Ovary (tissue), 9 donors: ENCODE data around the gene TBX22. TPM values are rescaled to one million over a fixed set of nuclear protein-coding genes. Genes with fewer than 3 reads are reported as not detected.
"Not testable (repeated sequence)": the region's sequence is repeated elsewhere in the genome, so short reads cannot be mapped to it uniquely, and the experiment has no call there.

Experiments used
- DNase-seq, 5 donors: peaks; one replicate each; pipeline ENCODE4 v3.0.0-alpha.2; 2019 to 2020
- H3K27ac ChIP-seq, 2 donors: fragments of 200-600 bp; one replicate each; pipeline versions ENCODE4 v1.5.1 to v1.8.0; 2019 to 2022
- H3K27me3 ChIP-seq: fragments of 200-600 bp; one replicate; pipeline ENCODE4 v1.8.0; 2022
- H3K36me3 ChIP-seq: fragments of 200-600 bp; sonication (generic); one replicate; pipeline ENCODE4 v1.5.1; 2019
- H3K4me1 ChIP-seq: one replicate; pipeline ENCODE4 v1.8.1; 2013; ENCODE audit warnings: mild to moderate bottlenecking, moderate library complexity; ENCODE audit not compliant: insufficient read depth
- H3K4me3 ChIP-seq: fragments of 200-600 bp; sonication (generic); one replicate; pipeline ENCODE4 v1.5.1; 2017
- H3K9me3 ChIP-seq, 2 donors: fragments of 200-600 bp in 1 of 2; sonication (generic) in 1 of 2; one replicate each; pipeline versions ENCODE4 v1.5.1 to v1.8.1; 2013 to 2019; ENCODE audit warnings: mild to moderate bottlenecking in 1 of 2, moderate library complexity in 1 of 2
- EP300 ChIP-seq: sonication (generic); formaldehyde crosslinking; IDR thresholded peaks from one replicate; pipeline ENCODE4 v1.6.1; 2017; ENCODE audit warnings: antibody characterized with exemption
- POLR2A ChIP-seq: fragments of 450-650 bp; IDR thresholded peaks from one replicate; pipeline ENCODE4 v1.6.1; 2017; ENCODE audit warnings: antibody characterized with exemption, mild to moderate bottlenecking, moderate library complexity
- WGBS, 3 donors: extraction: QIAGEN DNeasy Blood & Tissue Kit in 1 of 3; methylation state at CpG; one replicate each; pipeline versions ENCODE4 v1.1.5 to v1.1.7; 2013 to 2017; 5-methylcytosine and 5-hydroxymethylcytosine counted together
- intact Hi-C, 4 donors: fragments of 100-400 bp; cut with DNase I; formaldehyde crosslinking; loops; one replicate each; pipeline versions ENCODE4 v1.11.0 to v1.15.1; 2022 to 2023
- polyA plus RNA-seq, 2 donors: library from polyadenylated mRNA; stranded (reverse); fragments of 200-250 nt in 1 of 2; fragments of 350-450 nt in 1 of 2; fragmentation: Illumina TruSeq in 1 of 2; extraction: RNeasy Lipid Tissue Mini Kit (QIAGEN cat#74804) in 1 of 2; gene quantifications; one replicate each; pipeline ENCODE4 v1.2.3, GENCODE V29; 2013 to 2014
- total RNA-seq, 7 donors: library from RNA; depleted of rRNA in 2 of 7; stranded (reverse); fragments of >200 nt in 2 of 7; fragmentation: NEBNext Ultra II Directional in 3 of 7; extraction: Animal tissue kit (Norgen Biotek cat#: 25700) in 3 of 7; gene quantifications; one replicate each; pipeline versions ENCODE4 v1.1.0 to v1.2.4, GENCODE V29; 2016 to 2023
- TF ChIP-seq, protein P1 (sequence below), 3 donors: fragments of 450-650 bp in 2 of 3; fragments of 200-600 bp in 1 of 3; IDR thresholded peaks; one replicate each; pipeline versions ENCODE4 v1.5.1 to v1.8.0; 2016 to 2022; ENCODE audit warnings: antibody characterized with exemption in 3 of 3, mild to moderate bottlenecking in 1 of 3
- donor health status: DM: no; HTN: no; CAD: no; lungs with moderate emphysema.
- donor health status: DM: no; HTN: no; CAD: no.
- donor health status: Bipolar disorder and iron deficiency.
- donor health status: DM: yes; HTN: yes; CAD: no.
- donor health status: DM: no; HTN: no; CAD: no.
- donor health status: DM: yes; HTN: yes; CAD: no.

Gene TBX22
- total and polyA plus RNA-seq, 9 donors: not detected

DNA sequence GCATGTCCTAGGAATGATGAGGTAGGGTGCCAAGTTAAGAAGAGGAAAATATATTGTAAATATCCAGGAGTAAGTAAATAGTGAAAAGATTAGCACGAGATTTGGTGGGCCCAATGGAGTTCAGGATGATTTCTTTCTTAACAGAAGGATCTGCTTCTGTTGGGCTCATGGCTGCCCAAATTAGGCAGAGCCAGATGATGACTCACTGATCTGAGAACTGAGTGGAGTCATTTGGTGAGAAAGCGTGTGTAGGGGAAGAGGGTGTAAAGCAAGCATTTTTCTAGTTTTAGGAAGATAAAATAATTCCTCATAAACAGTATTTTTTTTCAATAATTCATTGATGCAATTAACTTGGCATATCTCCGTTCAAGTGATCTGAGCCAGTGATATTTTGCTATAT is 1.6 kb downstream of the TBX22 start:
- Histone ChIP-seq H3K27me3 (no peaks in the 10 kb centered on the region), H3K4me1 (no peaks in the 10 kb centered on the region), H3K9me3 (no peaks in the 10 kb centered on the region), H3K36me3 (no peaks in the 10 kb centered on the region), H3K4me3 (no peak overlapping the region), H3K27ac (no peak overlapping the region)
- 51 to 61% (median 59%) methylated on average over 3 of the region's 3 CpGs for WGBS, 3 donors
- TF ChIP-seq, protein P1, sequence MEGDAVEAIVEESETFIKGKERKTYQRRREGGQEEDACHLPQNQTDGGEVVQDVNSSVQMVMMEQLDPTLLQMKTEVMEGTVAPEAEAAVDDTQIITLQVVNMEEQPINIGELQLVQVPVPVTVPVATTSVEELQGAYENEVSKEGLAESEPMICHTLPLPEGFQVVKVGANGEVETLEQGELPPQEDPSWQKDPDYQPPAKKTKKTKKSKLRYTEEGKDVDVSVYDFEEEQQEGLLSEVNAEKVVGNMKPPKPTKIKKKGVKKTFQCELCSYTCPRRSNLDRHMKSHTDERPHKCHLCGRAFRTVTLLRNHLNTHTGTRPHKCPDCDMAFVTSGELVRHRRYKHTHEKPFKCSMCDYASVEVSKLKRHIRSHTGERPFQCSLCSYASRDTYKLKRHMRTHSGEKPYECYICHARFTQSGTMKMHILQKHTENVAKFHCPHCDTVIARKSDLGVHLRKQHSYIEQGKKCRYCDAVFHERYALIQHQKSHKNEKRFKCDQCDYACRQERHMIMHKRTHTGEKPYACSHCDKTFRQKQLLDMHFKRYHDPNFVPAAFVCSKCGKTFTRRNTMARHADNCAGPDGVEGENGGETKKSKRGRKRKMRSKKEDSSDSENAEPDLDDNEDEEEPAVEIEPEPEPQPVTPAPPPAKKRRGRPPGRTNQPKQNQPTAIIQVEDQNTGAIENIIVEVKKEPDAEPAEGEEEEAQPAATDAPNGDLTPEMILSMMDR (IDR thresholded peaks at IDR 0.05): no peak
- TF ChIP-seq EP300 (no peak), POLR2A (no peak)
- intact Hi-C loops: no loop called here
- no peak for DNase-seq

- H3K4me3 ChIP-seq: no peak overlapping the region
- WGBS, 3 donors: 16 to 31% (median 22%) methylated on average over 4 of the region's 4 CpGs
- no peak for DNase-seq
- H3K27ac ChIP-seq: no peak overlapping the region
- H3K36me3 ChIP-seq: no peaks in the 10 kb centered on the region
- H3K4me1 ChIP-seq: no peaks in the 10 kb centered on the region
- TF ChIP-seq EP300: no peak
- TF ChIP-seq POLR2A: no peak
- TF ChIP-seq, protein P1 (IDR thresholded peaks at IDR 0.05): no peak
- H3K9me3 ChIP-seq: no peaks in the 10 kb centered on the region
- H3K27me3 ChIP-seq: no peaks in the 10 kb centered on the region
- intact Hi-C loops: no loop called here
Observed at GRCh38 chrX:80021621-80022020, 7.1 kb downstream of the TBX22 start.

DNA sequence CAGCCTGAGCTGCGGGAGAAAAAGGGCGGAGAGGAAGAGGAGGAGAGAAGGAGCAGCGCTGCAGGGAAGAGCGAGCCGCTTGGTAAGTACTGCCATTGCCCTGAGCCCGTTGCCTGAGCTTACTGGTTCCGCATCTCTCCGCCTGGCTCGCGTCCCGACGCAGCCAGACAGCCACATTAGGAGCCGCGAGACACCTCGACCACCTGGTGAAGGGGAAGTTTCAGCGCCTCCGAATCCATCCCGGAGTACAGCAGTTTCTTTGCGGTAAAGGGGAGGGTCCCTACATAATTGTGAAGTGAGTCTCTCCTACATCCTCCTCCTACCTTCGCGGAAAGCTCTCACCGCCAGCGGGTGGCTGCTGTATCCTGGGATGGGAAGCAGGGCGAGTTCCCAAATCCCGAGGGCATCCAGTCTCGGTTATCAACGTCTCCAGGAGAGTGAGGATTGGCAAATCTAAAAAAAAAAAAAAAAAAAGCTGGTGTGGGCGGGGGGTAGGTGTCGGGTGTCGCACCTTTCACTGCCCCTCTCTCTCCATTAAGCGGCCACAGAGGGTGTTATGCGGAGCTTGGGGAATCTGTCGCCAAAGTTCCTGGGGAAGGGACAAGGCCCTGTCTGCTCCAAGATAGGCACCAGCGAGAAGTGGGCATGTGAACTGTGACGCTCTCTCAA is 7.9 kb downstream of the TBX22 start:
- TF ChIP-seq, protein P1 (IDR thresholded peaks at IDR 0.05): no peak
- TF ChIP-seq POLR2A (no peak), EP300 (no peak)
- 16 to 30% (median 29%) methylated on average over 35 of the region's 35 CpGs for WGBS, 3 donors

DNA sequence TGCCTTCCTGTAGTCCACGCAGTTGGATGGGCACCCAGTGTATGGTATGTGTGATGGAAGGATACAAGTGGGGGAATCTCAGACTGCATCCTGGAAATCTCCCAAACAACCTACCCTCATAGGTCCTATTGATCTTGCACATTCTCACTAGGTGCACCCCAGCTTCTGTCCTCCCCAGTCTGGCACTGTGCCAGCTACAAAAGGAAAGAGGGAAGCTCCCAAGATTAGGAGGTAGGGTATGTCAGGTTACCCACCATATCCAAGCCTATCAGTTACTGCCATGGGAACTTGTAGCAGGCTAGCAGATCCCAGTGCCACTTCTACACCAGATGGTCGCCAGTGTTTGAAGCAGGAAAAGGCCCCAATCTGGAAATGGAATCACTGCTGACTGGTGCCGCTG is 11.6 kb downstream of the TBX22 start:
- no peak for DNase-seq
- Histone ChIP-seq H3K27ac (no peak overlapping the region), H3K4me1 (no peaks in the 10 kb centered on the region), H3K27me3 (no peaks in the 10 kb centered on the region), H3K36me3 (no peaks in the 10 kb centered on the region), H3K4me3 (no peak overlapping the region), H3K9me3 (no peaks in the 10 kb centered on the region)
- intact Hi-C loops: loop anchor here in 1 of 4 donors (5.0 kb wide), 1 partner anchor 131 kb away; no protein-coding TSS in a partner anchor
- WGBS, 3 donors: 65 to 74% (median 71%) methylated on average over 3 of the region's 3 CpGs
- no peak for TF ChIP-seq POLR2A
- TF ChIP-seq, protein P1 (IDR thresholded peaks at IDR 0.05): no peak
- TF ChIP-seq EP300: no peak

More for the DNA sequence above, 7.9 kb downstream of the TBX22 start:
- Histone ChIP-seq H3K9me3 (no peaks in the 10 kb centered on the region), H3K4me3 (no peak overlapping the region), H3K27ac (no peak overlapping the region), H3K36me3 (no peaks in the 10 kb centered on the region), H3K4me1 (no peaks in the 10 kb centered on the region), H3K27me3 (no peaks in the 10 kb centered on the region)
- DNase-seq: no peak
- intact Hi-C loops: no loop called here

- H3K4me3 ChIP-seq, H3K27ac ChIP-seq, H3K36me3 ChIP-seq, H3K9me3 ChIP-seq, H3K4me1 ChIP-seq, intact Hi-C loops, H3K27me3 ChIP-seq, DNase-seq: not testable (repeated sequence)
- WGBS, 3 donors: 58 to 75% (median 61%) methylated on average over 6 of the region's 6 CpGs
Observed at GRCh38 chrX:80066156-80066555, 51.6 kb downstream of the TBX22 start.

GRCh38 chrX:80075625-80076024 is 61.1 kb downstream of the TBX22 start:
- 72 to 88% (median 85%) methylated on average over 1 of the region's 1 CpG for WGBS, 3 donors
- intact Hi-C loops, H3K36me3 ChIP-seq, H3K27ac ChIP-seq, H3K9me3 ChIP-seq, DNase-seq, H3K4me1 ChIP-seq, H3K27me3 ChIP-seq, H3K4me3 ChIP-seq: not testable (repeated sequence)
